Common myeloid progenitor, CD34-positive (primary cell): Measurements from ENCODE around the gene NRIP2.

Experiments
- CTCF ChIA-PET: fragments of 350-600 bp; sonication (Branson Sonifier 250); formaldehyde crosslinking; loops from one replicate; lab custom pipeline; 2021; ENCODE audit warnings: antibody characterized with exemption; lab: Charles Lee
- POLR2A ChIA-PET: fragments of 350-600 bp; sonication (Branson Sonifier 250); formaldehyde crosslinking; loops from one replicate; lab custom pipeline; 2021; ENCODE audit warnings: antibody characterized with exemption; lab: Charles Lee
- DNase-seq, 3 donors: peaks; one replicate each; pipeline versions ENCODE4 v3.0.0 to v3.0.0-alpha.2; 2013
- H3K27ac ChIP-seq, 2 experiments: 1 replicate in 1 of 2; 2 replicates in 1 of 2; pipeline ENCODE4 v1.7.0; 2013; ENCODE audit warnings: inconsistent platforms in 2 of 2, low read length in 2 of 2, mild to moderate bottlenecking in 2 of 2, low read depth in 1 of 2, moderate library complexity in 1 of 2; ENCODE audit not compliant: severe bottlenecking in 2 of 2, insufficient read depth in 1 of 2, poor library complexity in 1 of 2
- H3K27me3 ChIP-seq, 5 experiments: replicated peaks in 2 of 5; 1 replicate in 3 of 5; 2 replicates in 2 of 5; pipeline versions ENCODE4 v1.6.1 to v1.7.0; 2013; ENCODE audit warnings: low read length in 4 of 5, mild to moderate bottlenecking in 2 of 5, moderate library complexity in 2 of 5, inconsistent platforms in 1 of 5; ENCODE audit not compliant: insufficient read depth in 5 of 5, control insufficient read depth in 4 of 5
- H3K36me3 ChIP-seq, 4 experiments: 1 replicate in 2 of 4; 2 replicates in 2 of 4; pipeline versions ENCODE4 v1.6.1 to v1.7.0; 2013; ENCODE audit warnings: low read length in 3 of 4, control low read depth in 1 of 4, mild to moderate bottlenecking in 1 of 4; ENCODE audit not compliant: control insufficient read depth in 4 of 4, insufficient read depth in 4 of 4
- H3K4me1 ChIP-seq, 4 experiments: 1 replicate in 3 of 4; 2 replicates in 1 of 4; pipeline versions ENCODE4 v1.6.1 to v1.7.1; 2013; ENCODE audit warnings: low read length in 3 of 4, mild to moderate bottlenecking in 3 of 4, control low read depth in 1 of 4, inconsistent platforms in 1 of 4, moderate library complexity in 1 of 4; ENCODE audit not compliant: control insufficient read depth in 4 of 4, insufficient read depth in 4 of 4; ENCODE audit errors: control extremely low read depth in 1 of 4
- H3K4me3 ChIP-seq, 7 experiments: 1 replicate in 4 of 7; 2 replicates in 3 of 7; pipeline versions ENCODE4 v1.5.1 to v1.7.0; 2013; ENCODE audit warnings: mild to moderate bottlenecking in 7 of 7, low read length in 6 of 7, moderate library complexity in 6 of 7, inconsistent platforms in 2 of 7, low read depth in 2 of 7, control low read depth in 1 of 7; ENCODE audit not compliant: insufficient read depth in 4 of 7, control insufficient read depth in 1 of 7; ENCODE audit errors: extremely low read depth in 1 of 7
- H3K9me3 ChIP-seq, 5 experiments: 1 replicate in 4 of 5; 2 replicates in 1 of 5; pipeline versions ENCODE4 v1.6.1 to v1.7.1; 2013; ENCODE audit warnings: low read length in 4 of 5, mild to moderate bottlenecking in 2 of 5, inconsistent platforms in 1 of 5, low read depth in 1 of 5, moderate library complexity in 1 of 5; ENCODE audit not compliant: control insufficient read depth in 4 of 5, insufficient read depth in 2 of 5; ENCODE audit errors: control extremely low read depth in 1 of 5
- WGBS: methylation state at CpG from one replicate; pipeline ENCODE4 v1.1.5; 2013; ENCODE audit not compliant: insufficient coverage; 5-methylcytosine and 5-hydroxymethylcytosine counted together

The NRIP2 gene

GRCh38 chr12:2857576-2857975 lies 22.7 kb upstream of the NRIP2 start:
- H3K27ac ChIP-seq = no peak overlapping the region
- no peaks in the 10 kb centered on the region for H3K9me3 ChIP-seq
- 100% methylated on average over 5 of the region's 7 CpGs for WGBS
- H3K4me1 ChIP-seq = no peaks in the 10 kb centered on the region
- no peak for DNase-seq
- no peaks in the 10 kb centered on the region for H3K27me3 ChIP-seq
- CTCF ChIA-PET = interaction anchor here (1.0 to 1.2 kb wide), 3 partner anchors 15 to 173 kb away, joined by 3 read pairs; no protein-coding TSS in a partner anchor
- POLR2A ChIA-PET = interaction anchor here (1.0 kb wide), 1 partner anchor 30 kb away, joined by 3 read pairs; no protein-coding TSS in a partner anchor
- no peak overlapping the region for H3K4me3 ChIP-seq
- peaks cover 3 to 38% (median 20%) of the 10 kb centered on the region in 4 experiments for H3K36me3 ChIP-seq

- Histone ChIP-seq H3K36me3 (peaks cover 3 to 33% (median 20%) of the 10 kb centered on the region in 4 experiments), H3K4me3 (no peak within 1 kb of the TSS), H3K27ac (no peak within 1 kb of the TSS), H3K9me3 (no peaks in the 10 kb centered on the region), H3K27me3 (no peaks in the 10 kb centered on the region), H3K4me1 (no peaks in the 10 kb centered on the region)
- WGBS = 88% methylated on average over 2 of the region's 3 CpGs
- CTCF ChIA-PET = interaction anchor here (1.2 to 1.3 kb wide), 2 partner anchors 15 to 26 kb away, joined by 3 read pairs; no protein-coding TSS in a partner anchor
- no peak for DNase-seq
- POLR2A ChIA-PET = no interaction called here
Measured at GRCh38 chr12:2857021-2857431, 22.2 kb upstream of the NRIP2 start, which contains the start of gene TEX52. Gene TEX52, minus strand, starts transcription at chr12:2857039. Its CDS starts 13 bp downstream, at chr12:2857026.

- POLR2A ChIA-PET = no interaction called here
- no peak for DNase-seq
- no peaks in the 10 kb centered on the region for H3K4me1 ChIP-seq
- WGBS = 94% methylated on average over 2 of the region's 3 CpGs
- H3K27me3 ChIP-seq = no peaks in the 10 kb centered on the region
- CTCF ChIA-PET = interaction anchor here (1.3 to 3.5 kb wide), 3 partner anchors 11 to 178 kb away, joined by 3 to 18 read pairs (median 15); no protein-coding TSS in a partner anchor
- H3K36me3 ChIP-seq = peaks cover 3 to 27% (median 20%) of the 10 kb centered on the region in 4 experiments
- H3K4me3 ChIP-seq = no peak overlapping the region
- no peaks in the 10 kb centered on the region for H3K9me3 ChIP-seq
- H3K27ac ChIP-seq = no peak overlapping the region
Measured at GRCh38 chr12:2856051-2856450, 21.2 kb upstream of the NRIP2 start.

- POLR2A ChIA-PET = no interaction called here
- peaks cover 3 to 27% (median 20%) of the 10 kb centered on the region in 4 experiments for H3K36me3 ChIP-seq
- WGBS = 98% methylated on average over 6 of the region's 7 CpGs
- no peaks in the 10 kb centered on the region for H3K4me1 ChIP-seq
- CTCF ChIA-PET = interaction anchor here (1.3 to 3.5 kb wide), 4 partner anchors 10 to 186 kb away, joined by 3 to 18 read pairs (median 14); no protein-coding TSS in a partner anchor
- no peak for DNase-seq
- H3K27ac ChIP-seq = no peak overlapping the region
- no peak overlapping the region for H3K4me3 ChIP-seq
- no peaks in the 10 kb centered on the region for H3K9me3 ChIP-seq
- H3K27me3 ChIP-seq = no peaks in the 10 kb centered on the region
Measured at GRCh38 chr12:2855546-2855945, 20.7 kb upstream of the NRIP2 start.

GRCh38 chr12:2854669-2855453 lies 20.0 kb upstream of the NRIP2 start:
- ChIA-PET POLR2A (no interaction called here), CTCF (interaction anchor here (0.9 to 3.5 kb wide), 13 partner anchors 9 to 187 kb away, joined by 3 to 27 read pairs (median 7); no protein-coding TSS in a partner anchor)
- Histone ChIP-seq H3K27ac (no peak overlapping the region), H3K9me3 (no peaks in the 10 kb centered on the region), H3K36me3 (peaks cover 3 to 27% (median 19%) of the 10 kb centered on the region in 4 experiments), H3K4me1 (no peaks in the 10 kb centered on the region), H3K27me3 (no peaks in the 10 kb centered on the region), H3K4me3 (no peak overlapping the region)
- WGBS = 97% methylated on average over 20 of the region's 25 CpGs
- DNase-seq = no peak

- CTCF ChIA-PET = interaction anchor here (0.7 to 3.5 kb wide), 12 partner anchors 8 to 278 kb away, joined by 3 to 27 read pairs (median 8); no protein-coding TSS in a partner anchor
- H3K4me3 ChIP-seq = no peak overlapping the region
- H3K4me1 ChIP-seq = no peaks in the 10 kb centered on the region
- H3K36me3 ChIP-seq = peaks cover under 1 to 16% (median 10%) of the 10 kb centered on the region in 4 experiments
- H3K27ac ChIP-seq = no peak overlapping the region
- WGBS = 11% methylated on average over 7 of the region's 11 CpGs
- H3K9me3 ChIP-seq = no peaks in the 10 kb centered on the region
- H3K27me3 ChIP-seq = no peaks in the 10 kb centered on the region
- POLR2A ChIA-PET = no interaction called here
- DNase-seq = peak; percentile 45 to 66 (median 61)
Measured at GRCh38 chr12:2853626-2854025, 18.8 kb upstream of the NRIP2 start.
